Muscle layer of colon (tissue), 2 donors: ENCODE data around the gene LAMC1.

Experiments
- H3K27ac ChIP-seq: one replicate; pipeline ENCODE4 v1.7.0; 2013; ENCODE audit warnings: low read depth, mild to moderate bottlenecking, low read length, moderate library complexity
- H3K27me3 ChIP-seq, 2 donors: one replicate each; pipeline ENCODE4 v1.7.0; 2013; ENCODE audit warnings: low read length in 2 of 2, mild to moderate bottlenecking in 2 of 2; ENCODE audit not compliant: insufficient read depth in 2 of 2, control insufficient read depth in 1 of 2
- H3K36me3 ChIP-seq: one replicate; pipeline ENCODE4 v1.7.0; 2013; ENCODE audit warnings: mild to moderate bottlenecking, low read length; ENCODE audit not compliant: insufficient read depth
- H3K4me1 ChIP-seq: one replicate; pipeline ENCODE4 v1.7.0; 2013; ENCODE audit warnings: mild to moderate bottlenecking, low read length; ENCODE audit not compliant: insufficient read depth
- H3K4me3 ChIP-seq, 2 donors: one replicate each; pipeline ENCODE4 v1.7.0; 2013; ENCODE audit warnings: low read length in 2 of 2, low read depth in 1 of 2, mild to moderate bottlenecking in 1 of 2, moderate library complexity in 1 of 2
- H3K9ac ChIP-seq: one replicate; pipeline ENCODE4 v1.7.0; 2013; ENCODE audit warnings: low read length
- H3K9me3 ChIP-seq: one replicate; pipeline ENCODE4 v1.7.0; 2013; ENCODE audit warnings: mild to moderate bottlenecking, low read length
- donor health status: abdominal sarcoma.
- donor health status: Adenocarcinoma of cecum.

The LAMC1 gene

DNA sequence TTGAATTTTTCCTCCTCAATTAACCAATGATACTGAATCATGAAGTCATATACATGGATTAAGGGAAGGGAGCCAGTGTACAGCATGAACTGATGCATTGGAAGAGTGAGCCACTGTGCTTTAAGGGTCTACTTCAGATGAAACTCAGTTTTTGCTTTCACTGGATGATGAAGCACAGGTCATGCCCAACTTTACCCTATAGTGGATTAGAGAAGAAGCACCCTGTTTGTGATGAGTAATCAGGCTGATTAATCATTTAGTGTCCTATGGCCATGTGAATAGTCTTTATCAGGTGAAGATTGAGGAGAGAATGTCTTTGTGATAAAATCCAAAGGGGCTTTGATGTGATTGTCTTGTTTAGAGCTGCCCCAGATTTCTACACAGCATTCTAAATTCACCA is 24.7 kb upstream of the LAMC1 start:
- Histone ChIP-seq H3K27me3 (no peaks in the 10 kb centered on the region), H3K36me3 (no peaks in the 10 kb centered on the region), H3K9ac (no peak overlapping the region), H3K9me3 (no peaks in the 10 kb centered on the region), H3K4me1 (no peaks in the 10 kb centered on the region), H3K27ac (no peak overlapping the region), H3K4me3 (no peak overlapping the region)

DNA sequence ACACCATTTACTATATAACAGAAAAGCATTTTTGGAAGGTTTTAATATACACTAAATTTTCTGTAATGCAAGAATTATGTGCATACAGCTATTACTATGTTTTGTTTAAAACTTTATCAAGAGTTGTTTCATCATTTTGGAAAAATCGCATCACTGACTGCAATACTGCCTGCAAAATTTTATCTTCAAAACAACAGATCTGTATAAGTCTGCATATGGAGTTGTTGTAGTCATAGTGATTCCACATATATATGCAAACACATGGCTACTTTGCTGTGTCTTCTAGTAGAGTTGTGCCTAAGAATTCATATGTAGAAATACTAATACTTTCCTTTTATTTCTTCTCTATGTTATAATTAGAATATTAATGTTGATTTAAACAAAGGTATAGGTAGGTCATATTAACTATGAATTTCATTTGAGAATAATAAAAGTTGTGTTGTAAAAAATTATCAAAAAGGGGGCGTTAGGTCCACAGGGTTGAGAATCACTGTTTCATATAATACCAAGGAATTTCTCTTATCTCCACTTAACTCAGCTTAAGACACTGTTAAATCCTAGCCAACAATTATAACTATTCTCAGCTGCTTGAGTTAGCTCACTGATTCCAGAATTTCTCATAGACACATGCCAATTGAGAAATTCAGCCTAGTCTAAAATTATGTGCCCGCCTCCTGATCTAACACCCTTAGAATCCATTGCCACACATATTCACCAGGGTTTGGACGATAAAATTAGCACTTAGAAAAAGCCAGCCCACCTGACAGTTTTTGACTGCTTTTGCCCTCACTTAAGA is 22.9 kb upstream of the LAMC1 start:
- Histone ChIP-seq H3K36me3 (no peaks in the 10 kb centered on the region), H3K9ac (no peak overlapping the region), H3K9me3 (no peaks in the 10 kb centered on the region), H3K27ac (no peak overlapping the region), H3K27me3 (no peaks in the 10 kb centered on the region), H3K4me3 (no peak overlapping the region), H3K4me1 (no peaks in the 10 kb centered on the region)

DNA sequence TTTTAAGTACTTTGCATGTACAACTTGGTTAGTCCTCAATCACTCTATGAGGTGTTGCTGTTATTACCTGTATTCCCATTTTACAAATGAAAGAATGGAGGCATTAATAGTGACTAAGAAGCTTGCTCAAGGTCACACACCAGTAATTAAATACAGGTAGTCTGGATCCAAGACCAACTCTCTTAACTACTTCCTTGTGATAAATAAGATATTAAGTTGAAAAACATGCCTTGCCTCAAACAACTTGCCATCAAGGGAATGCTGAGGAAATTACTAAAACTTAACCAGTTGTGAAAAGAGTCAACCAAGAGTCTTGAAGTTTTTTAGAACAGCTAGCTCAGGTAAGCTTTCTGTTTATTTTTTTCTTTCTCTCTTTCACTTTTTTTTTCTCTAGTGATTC is 21.0 kb upstream of the LAMC1 start:
- no peaks in the 10 kb centered on the region for H3K9me3 ChIP-seq
- no peaks in the 10 kb centered on the region for H3K36me3 ChIP-seq
- H3K9ac ChIP-seq: no peak overlapping the region
- no peak overlapping the region for H3K4me3 ChIP-seq
- H3K27ac ChIP-seq: no peak overlapping the region
- no peaks in the 10 kb centered on the region for H3K4me1 ChIP-seq
- no peaks in the 10 kb centered on the region for H3K27me3 ChIP-seq

DNA sequence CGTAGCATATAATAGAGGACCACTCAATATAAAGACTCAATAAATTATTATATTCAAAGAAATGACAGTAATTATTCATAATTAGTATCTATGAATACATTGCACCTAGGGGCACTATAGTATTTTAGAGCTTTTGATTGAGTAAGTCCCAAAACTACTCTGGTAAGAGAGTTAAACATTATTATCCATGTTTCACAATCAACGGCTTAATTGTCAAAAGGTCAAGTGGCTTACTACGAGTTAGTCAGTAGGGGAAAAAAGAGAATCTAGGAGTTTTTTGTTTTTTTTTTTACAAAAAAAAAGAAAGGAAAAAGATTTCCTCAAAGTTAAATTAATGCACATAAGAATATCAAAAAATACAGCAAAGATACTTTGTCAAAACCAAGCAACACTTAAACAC is 20.4 kb upstream of the LAMC1 start:
- H3K4me1 ChIP-seq: no peaks in the 10 kb centered on the region
- no peaks in the 10 kb centered on the region for H3K27me3 ChIP-seq
- H3K27ac ChIP-seq: no peak overlapping the region
- H3K9me3 ChIP-seq: no peaks in the 10 kb centered on the region
- no peak overlapping the region for H3K4me3 ChIP-seq
- no peak overlapping the region for H3K9ac ChIP-seq
- no peaks in the 10 kb centered on the region for H3K36me3 ChIP-seq

DNA sequence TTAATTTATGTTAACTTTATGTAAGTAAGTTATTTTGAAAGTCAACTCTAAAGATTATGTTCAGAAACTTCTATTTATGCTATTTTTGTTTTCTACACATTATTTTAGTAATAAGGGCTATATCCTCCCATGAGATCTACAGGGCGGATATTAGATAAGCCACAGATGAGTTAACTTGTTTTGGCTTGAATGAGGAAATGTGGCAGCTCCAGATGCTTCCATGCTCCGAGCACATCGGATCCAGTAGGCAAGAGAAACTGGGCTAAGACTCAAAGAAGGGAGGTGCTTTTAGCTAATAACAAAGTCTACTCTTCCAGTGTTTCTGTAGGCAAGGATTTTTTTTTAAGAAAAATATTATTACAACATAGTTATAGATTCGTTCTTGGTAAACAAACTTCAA is 20.0 kb upstream of the LAMC1 start:
- H3K27me3 ChIP-seq: no peaks in the 10 kb centered on the region
- no peak overlapping the region for H3K4me3 ChIP-seq
- H3K9me3 ChIP-seq: no peaks in the 10 kb centered on the region
- no peak overlapping the region for H3K27ac ChIP-seq
- no peaks in the 10 kb centered on the region for H3K36me3 ChIP-seq
- H3K4me1 ChIP-seq: no peaks in the 10 kb centered on the region
- no peak overlapping the region for H3K9ac ChIP-seq

DNA sequence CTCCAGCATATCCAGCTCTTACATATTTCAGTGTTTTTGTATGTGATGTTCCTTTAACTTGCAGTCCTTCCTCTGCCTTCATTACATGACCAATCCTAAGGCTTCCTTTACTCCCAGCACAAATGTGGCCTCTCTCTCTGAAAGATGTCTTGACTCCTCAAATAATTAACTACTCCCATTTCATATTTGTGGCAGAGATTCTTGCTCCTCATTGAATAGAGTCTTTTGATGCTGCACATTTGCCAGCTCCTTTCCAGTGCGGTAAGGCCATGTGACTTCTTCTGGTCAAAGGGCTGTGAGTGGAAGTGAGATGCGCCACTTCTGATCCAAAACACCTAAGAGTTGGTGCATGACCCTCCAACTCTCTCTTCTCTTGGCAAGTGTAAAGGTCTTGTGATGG is 19.1 kb upstream of the LAMC1 start:
- H3K27me3 ChIP-seq: no peaks in the 10 kb centered on the region
- H3K27ac ChIP-seq: no peak overlapping the region
- no peak overlapping the region for H3K9ac ChIP-seq
- no peaks in the 10 kb centered on the region for H3K36me3 ChIP-seq
- H3K9me3 ChIP-seq: no peaks in the 10 kb centered on the region
- no peak overlapping the region for H3K4me3 ChIP-seq
- no peaks in the 10 kb centered on the region for H3K4me1 ChIP-seq

DNA sequence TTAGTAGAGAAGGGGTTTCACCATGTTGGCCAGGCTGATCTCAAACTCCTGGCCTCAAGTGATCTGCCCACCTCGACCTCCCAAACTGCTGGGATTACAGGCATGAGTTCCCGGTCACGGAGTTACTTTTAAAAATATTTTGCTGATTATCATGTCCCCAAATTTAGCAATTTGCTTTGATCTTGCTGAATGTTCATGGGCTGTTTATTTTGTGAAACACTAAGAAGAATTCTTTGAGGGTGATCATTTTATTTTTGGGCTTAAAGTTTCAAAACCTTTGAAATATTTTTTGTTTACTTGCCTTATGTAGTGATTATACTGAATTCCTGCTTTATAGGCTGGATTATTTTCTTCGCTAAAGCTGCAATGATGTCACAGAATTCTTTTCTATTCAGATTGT is 11.4 kb upstream of the LAMC1 start:
- H3K36me3 ChIP-seq: no peaks in the 10 kb centered on the region
- H3K4me3 ChIP-seq: no peak overlapping the region
- no peaks in the 10 kb centered on the region for H3K4me1 ChIP-seq
- H3K27me3 ChIP-seq: no peaks in the 10 kb centered on the region
- peaks cover 4% of the 10 kb centered on the region for H3K9me3 ChIP-seq
- no peak overlapping the region for H3K9ac ChIP-seq
- no peak overlapping the region for H3K27ac ChIP-seq

DNA sequence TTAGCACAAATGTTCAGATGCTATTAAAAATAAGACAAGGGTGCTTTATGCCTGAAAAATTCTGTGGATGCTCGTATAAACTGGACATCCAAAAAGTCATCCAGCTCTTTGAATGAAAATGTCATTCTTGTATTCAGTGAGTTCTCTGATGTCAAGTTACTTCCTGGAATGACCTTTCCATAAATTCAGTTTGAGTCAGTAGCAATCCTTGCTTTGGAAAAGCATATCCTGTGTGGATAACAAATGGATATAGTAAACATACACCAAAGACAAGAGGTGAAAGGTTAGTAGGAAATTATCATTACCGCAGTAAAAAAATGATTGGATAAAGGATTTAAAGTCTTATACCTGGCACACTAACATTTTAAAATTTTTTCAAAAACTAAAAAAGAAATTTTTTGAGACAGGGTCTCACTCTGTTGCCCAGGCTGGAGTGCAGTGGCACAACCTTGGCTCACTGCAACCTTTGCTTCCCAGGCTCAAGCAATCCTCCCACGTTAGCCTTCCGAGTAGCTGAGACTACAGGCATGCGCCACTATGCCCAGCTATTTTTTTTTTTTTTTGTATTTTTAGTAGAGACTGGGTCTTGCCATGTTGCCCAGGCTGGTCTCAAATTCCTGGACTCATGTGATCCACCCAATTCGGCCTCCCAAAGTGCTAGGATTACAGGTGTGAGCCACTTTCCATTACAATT is 10.8 kb upstream of the LAMC1 start:
- no peaks in the 10 kb centered on the region for H3K27me3 ChIP-seq
- H3K9ac ChIP-seq: no peak overlapping the region
- H3K27ac ChIP-seq: no peak overlapping the region
- no peaks in the 10 kb centered on the region for H3K4me1 ChIP-seq
- no peak overlapping the region for H3K4me3 ChIP-seq
- no peaks in the 10 kb centered on the region for H3K36me3 ChIP-seq
- peaks cover 4% of the 10 kb centered on the region for H3K9me3 ChIP-seq

DNA sequence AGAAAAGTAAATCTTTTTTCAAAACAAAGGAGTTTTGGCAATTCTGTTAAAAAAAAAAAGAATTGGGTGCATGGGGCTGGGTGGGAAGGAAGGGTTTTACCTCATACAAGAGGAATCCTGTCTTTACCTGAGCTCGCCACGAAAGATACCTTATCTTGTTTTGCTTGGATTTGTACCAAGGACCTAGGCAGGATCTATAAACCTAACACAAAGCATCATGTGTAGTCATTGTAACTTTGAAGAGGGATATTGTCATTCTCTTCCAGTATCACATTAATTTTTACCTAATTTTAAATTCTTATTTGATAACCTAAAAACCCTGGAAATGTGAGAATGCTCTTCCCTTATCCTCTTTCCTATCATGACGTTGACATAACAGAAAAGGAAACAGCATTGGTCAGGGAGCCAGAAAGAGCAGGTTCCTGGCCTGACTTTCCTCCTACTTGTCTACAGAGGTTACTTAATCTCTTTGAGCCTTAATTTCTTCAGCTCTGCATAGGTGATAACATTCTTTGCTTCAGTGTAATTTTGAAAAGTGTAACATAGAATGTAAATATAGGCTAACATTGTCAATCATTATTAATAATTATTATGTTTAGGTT is 4.0 kb upstream of the LAMC1 start:
- H3K9ac ChIP-seq: no peak overlapping the region
- no peak overlapping the region for H3K27ac ChIP-seq
- H3K27me3 ChIP-seq: no peaks in the 10 kb centered on the region
- no peaks in the 10 kb centered on the region for H3K36me3 ChIP-seq
- H3K9me3 ChIP-seq: no peaks in the 10 kb centered on the region
- H3K4me3 ChIP-seq: no peak overlapping the region
- H3K4me1 ChIP-seq: peaks cover 9% of the 10 kb centered on the region

DNA sequence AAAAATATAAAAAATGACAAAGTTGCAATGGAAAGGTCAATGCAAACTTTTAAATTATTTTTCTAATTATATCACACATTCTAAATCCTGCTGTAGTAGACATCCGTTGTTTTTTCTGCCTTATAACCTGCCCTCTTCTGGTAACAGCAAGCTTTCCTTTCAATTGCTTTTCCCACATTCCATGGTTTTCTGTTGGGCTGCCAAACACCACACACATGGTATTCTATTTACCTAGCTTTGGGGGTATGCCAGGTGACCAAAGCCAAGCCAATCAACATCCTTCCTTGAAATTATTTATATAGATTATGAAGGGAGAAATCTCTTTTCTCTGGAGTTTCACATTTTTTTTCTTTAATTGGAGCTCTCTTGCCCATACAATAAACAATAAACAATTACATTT is 3.4 kb upstream of the LAMC1 start:
- no peaks in the 10 kb centered on the region for H3K36me3 ChIP-seq
- no peaks in the 10 kb centered on the region for H3K9me3 ChIP-seq
- H3K27me3 ChIP-seq: no peaks in the 10 kb centered on the region
- H3K27ac ChIP-seq: no peak overlapping the region
- peaks cover 9% of the 10 kb centered on the region for H3K4me1 ChIP-seq
- H3K4me3 ChIP-seq: no peak overlapping the region
- H3K9ac ChIP-seq: no peak overlapping the region

DNA sequence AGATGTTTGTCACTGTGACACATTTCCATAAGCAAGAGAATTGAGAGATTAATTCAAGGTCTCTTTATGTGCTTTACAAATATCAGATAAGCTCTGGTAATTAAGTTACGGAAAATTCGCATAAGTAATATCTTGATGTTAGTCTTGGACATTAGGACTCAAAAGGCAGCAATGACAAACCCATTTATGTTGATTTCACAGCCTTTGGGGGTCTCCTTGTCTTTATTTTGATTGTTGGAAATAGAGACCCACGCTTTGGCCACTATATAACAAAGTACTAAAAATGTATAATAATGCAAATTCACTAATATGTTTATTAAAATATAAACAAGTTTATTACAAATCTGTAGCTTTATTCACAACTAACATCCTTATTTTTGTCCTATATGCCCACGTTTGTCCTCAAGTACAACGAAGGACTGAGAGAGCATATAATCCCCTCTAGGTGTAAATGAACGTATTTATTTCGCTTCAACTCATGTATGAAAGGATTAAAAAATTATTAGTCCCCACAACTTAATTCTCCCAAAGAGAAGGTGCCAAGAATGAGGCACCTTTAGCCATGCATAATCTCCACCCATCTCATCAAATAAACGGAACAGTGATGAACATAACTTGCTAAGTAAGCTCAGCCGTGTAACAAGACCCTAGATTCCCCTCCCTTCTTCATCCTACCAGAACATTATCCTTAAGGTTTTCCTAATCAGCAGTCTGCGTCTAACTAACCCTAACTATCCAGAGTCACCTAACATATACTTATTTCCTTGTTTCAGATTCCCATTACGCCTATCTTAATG is 1.6 kb upstream of the LAMC1 start:
- H3K4me3 ChIP-seq: peak overlapping the region; percentile 51 to 76
- H3K9ac ChIP-seq: peak overlapping the region; percentile 29

More for the DNA sequence above, 1.6 kb upstream of the LAMC1 start:
- H3K36me3 ChIP-seq: no peaks in the 10 kb centered on the region
- H3K9me3 ChIP-seq: no peaks in the 10 kb centered on the region
- no peaks in the 10 kb centered on the region for H3K27me3 ChIP-seq
- peak overlapping the region; percentile 97 for H3K27ac ChIP-seq
- peaks cover 16% of the 10 kb centered on the region for H3K4me1 ChIP-seq
